HepG2 (cell line): Measurements from ENCODE around the gene ANO10. TPM values are rescaled to one million over a fixed set of nuclear protein-coding genes. Genes with fewer than 3 reads are reported as not detected.

Experiments
- ATAC-seq: fragments of 200-7000 bp; cut with Tn5 transposase; 3 replicates; pipeline ENCODE4 v1.9.1; 2020; ENCODE audit warnings: mild to moderate bottlenecking, moderate library complexity
- BruUV-seq: library from RNA; stranded (reverse); fragments of 400-500 nt; replicated peaks from 2 replicates; lab custom pipeline; 2021; lab: Mats Ljungman, UMichigan
- CTCF ChIA-PET: fragments of 300-600 bp; formaldehyde crosslinking; extraction: SDS; loops from one replicate; lab custom pipeline; 2021; ENCODE audit warnings: low total read pairs, inconsistent platforms, low intra/inter-chr PET ratio; lab: Yijun Ruan, JAX
- POLR2A ChIA-PET: fragments of 350-600 bp; sonication (Branson Sonifier 250); formaldehyde crosslinking; loops from one replicate; lab custom pipeline; 2020; ENCODE audit warnings: antibody characterized with exemption, inconsistent platforms; lab: Yijun Ruan, JAX
- DNase-seq: peaks from one replicate; pipeline ENCODE4 v3.0.0-alpha.2; 2015; ENCODE audit warnings: low spot score
- FAIRE-seq: peaks from 3 replicates; lab custom pipeline; 2011; peaks lifted over from hg19 to GRCh38; lab: Jason Lieb, UNC
- H2AFZ ChIP-seq: one replicate; pipeline ENCODE4 v1.6.1; 2011; ENCODE audit warnings: low read length, inconsistent platforms
- H3K27ac ChIP-seq: fragments of 300-600 bp; 3 replicates; pipeline ENCODE4 v1.8.0; 2011; ENCODE audit warnings: mixed run types, mild to moderate bottlenecking, mixed read lengths, low read length, inconsistent platforms; ENCODE audit not compliant: insufficient read depth; ENCODE audit errors: extremely low read length
- H3K27me3 ChIP-seq, 2 experiments: fragments of 200-600 bp in 1 of 2; 2 replicates in 1 of 2; 3 replicates in 1 of 2; pipeline versions ENCODE4 v1.6.0 to v1.8.0; 2011; ENCODE audit warnings: low read length in 2 of 2, mild to moderate bottlenecking in 2 of 2, moderate library complexity in 2 of 2, inconsistent platforms in 1 of 2; ENCODE audit not compliant: insufficient read depth in 2 of 2, control insufficient read depth in 1 of 2
- H3K36me3 ChIP-seq, 2 experiments: fragments of 200-600 bp in 1 of 2; replicated peaks in 1 of 2; 2 replicates in 1 of 2; 3 replicates in 1 of 2; pipeline versions ENCODE4 v1.5.1 to v1.8.0; 2011; ENCODE audit warnings: low read length in 2 of 2, inconsistent platforms in 1 of 2; ENCODE audit not compliant: insufficient read depth in 2 of 2, control insufficient read depth in 1 of 2
- H3K4me1 ChIP-seq: 2 replicates; pipeline ENCODE4 v1.5.1; 2012; ENCODE audit warnings: low read length, inconsistent platforms; ENCODE audit not compliant: insufficient read depth
- H3K4me2 ChIP-seq: 2 replicates; pipeline ENCODE4 v1.6.0; 2011; ENCODE audit warnings: low read depth, low read length, inconsistent platforms
- H3K4me3 ChIP-seq, 3 experiments: fragments of 200-600 bp in 1 of 3; sonication (generic), shearing (Covaris generic) in 1 of 3; replicated peaks in 1 of 3; 2 replicates each; pipeline ENCODE4 v1.5.1; 2011 to 2016; ENCODE audit warnings: low read length in 3 of 3, inconsistent platforms in 2 of 3, low read depth in 2 of 3, mild to moderate bottlenecking in 2 of 3, control low read depth in 1 of 3, mixed read lengths in 1 of 3; ENCODE audit not compliant: insufficient read depth in 1 of 3
- H3K79me2 ChIP-seq: one replicate; pipeline ENCODE4 v1.6.1; 2011; ENCODE audit warnings: low read length, inconsistent platforms; ENCODE audit not compliant: insufficient read depth
- H3K9ac ChIP-seq: 2 replicates; pipeline ENCODE4 v1.6.0; 2011; ENCODE audit warnings: mild to moderate bottlenecking, low read depth, low read length, inconsistent platforms; ENCODE audit not compliant: insufficient read depth
- H3K9me3 ChIP-seq: 2 replicates; pipeline ENCODE4 v1.5.1; 2012; ENCODE audit warnings: mild to moderate bottlenecking, low read length
- H4K20me1 ChIP-seq: 2 replicates; pipeline ENCODE4 v1.6.0; 2011; ENCODE audit warnings: inconsistent platforms, mild to moderate bottlenecking, low read length, moderate library complexity; ENCODE audit not compliant: insufficient read depth
- MAF1 ChIP-seq: sonication (generic); formaldehyde crosslinking; IDR thresholded peaks from 2 replicates; pipeline ENCODE4 v1.5.0; 2020; ENCODE audit warnings: missing genetic modification reagents, borderline replicate concordance
- MIER2 ChIP-seq: IDR thresholded peaks from 2 replicates; pipeline ENCODE4 v1.6.1; 2016; ENCODE audit warnings: missing biosample characterization, missing genetic modification reagents
- RNF219 ChIP-seq: sonication (generic); formaldehyde crosslinking; IDR thresholded peaks from 2 replicates; pipeline ENCODE4 v1.5.0; 2020; ENCODE audit warnings: mild to moderate bottlenecking, missing genetic modification reagents
- SOX5 ChIP-seq: IDR thresholded peaks from 2 replicates; pipeline ENCODE4 v1.6.1; 2016; ENCODE audit warnings: borderline replicate concordance
- TRIM22 ChIP-seq: fragments of 450-650 bp; IDR thresholded peaks from 2 replicates; pipeline ENCODE4 v1.6.1; 2017
- ZMYM4 ChIP-seq: sonication (generic); formaldehyde crosslinking; IDR thresholded peaks from 2 replicates; pipeline ENCODE4 v1.8.1; 2023; ENCODE audit warnings: mild to moderate bottlenecking, missing genetic modification reagents
- ZNF749 ChIP-seq: sonication (generic); formaldehyde crosslinking; IDR thresholded peaks from 2 replicates; pipeline ENCODE4 v1.8.0; 2022; ENCODE audit warnings: mild to moderate bottlenecking, missing genetic modification reagents, moderate library complexity, borderline replicate concordance
- WGBS: methylation state at CpG from one replicate; pipeline ENCODE4 v1.1.6; 2017; ENCODE audit warnings: low lambda C conversion rate; 5-methylcytosine and 5-hydroxymethylcytosine counted together
- in situ Hi-C: cut with HindIII; loops from 2 replicates; pipeline ENCODE4 v1.10.0; 2017; ENCODE audit warnings: low pct_unique_long_range_greater_than_20kb; ENCODE audit not compliant: extremely low pct_ligation_motif_present
- intact Hi-C: fragments of 100-400 bp; cut with micrococcal nuclease; formaldehyde crosslinking; loops from one replicate; pipeline ENCODE4 v1.10.0; 2022; ENCODE audit not compliant: unreplicated experiment
- polyA plus RNA-seq, 8 experiments: library from polyadenylated mRNA; depleted of rRNA in 3 of 8; stranded (reverse) in 7 of 8; unstranded in 1 of 8; fragments of >200 nt; fragmentation: Illumina TruSeq in 4 of 8; extraction: Trizol in 4 of 8; gene quantifications; 2 replicates each; pipeline versions ENCODE4 v1.2.1 to v1.2.3, GENCODE V29; 2011 to 2016; ENCODE audit warnings: low read depth in 4 of 8, missing spikeins in 1 of 8, mixed read lengths in 1 of 8; ENCODE audit not compliant: insufficient read depth in 1 of 8
- total RNA-seq, 5 experiments: library from RNA; depleted of rRNA; stranded (reverse); fragments of >200 nt; fragmentation: Illumina TruSeq; extraction: Trizol; gene quantifications; 2 replicates each; pipeline ENCODE4 v1.2.3, GENCODE V29; 2016; ENCODE audit warnings: low read depth in 1 of 5
- TF ChIP-seq, protein P1 (sequence below): sonication (generic); formaldehyde crosslinking; IDR thresholded peaks from 2 replicates; pipeline ENCODE4 v1.8.0; 2022; ENCODE audit warnings: missing genetic modification reagents, mild to moderate bottlenecking, moderate library complexity, borderline replicate concordance
- TF ChIP-seq, protein P2 (sequence below): sonication (generic); formaldehyde crosslinking; conservative IDR thresholded peaks from 2 replicates; pipeline ENCODE4 v1.8.0; 2022; ENCODE audit warnings: mild to moderate bottlenecking, moderate library complexity, missing genetic modification reagents

Gene ANO10
- total and polyA plus RNA-seq, 2 of the 13 experiments (the other 11 are each of a cell fraction or from before 2014, with no cell fraction given): 10.4 to 13.1 TPM

DNA sequence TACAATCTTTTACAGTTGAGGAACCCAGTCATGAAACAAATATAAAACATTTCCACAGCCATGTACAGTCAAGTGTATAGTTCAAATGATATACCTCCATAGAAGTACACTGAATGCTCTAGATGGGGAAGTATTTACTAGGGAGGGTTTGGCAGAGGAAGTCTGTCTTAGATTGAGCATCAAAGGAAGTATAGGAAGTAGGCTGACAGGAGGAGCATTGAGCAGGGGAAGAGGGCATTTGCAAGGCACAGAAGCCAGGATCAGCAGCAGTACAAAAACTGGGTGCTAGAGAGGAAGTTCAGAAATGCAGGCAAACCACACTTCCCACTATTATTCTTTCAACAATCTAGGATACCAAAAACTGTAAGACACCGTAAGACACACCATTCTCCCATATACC, 122.6 kb downstream of the ANO10 start:
- no peak overlapping the region for H3K4me2 ChIP-seq
- CTCF ChIA-PET: no interaction called here
- in situ Hi-C loops (no loop called here), intact Hi-C loops (no loop called here)
- H3K9ac ChIP-seq: no peak overlapping the region
- FAIRE-seq: no peak
- no peak overlapping the region for H2AFZ ChIP-seq
- ATAC-seq: no peak
- DNase-seq: no peak
- WGBS: 100% methylated on average over 1 of the region's 1 CpG
- H3K27ac ChIP-seq: no peak overlapping the region
- H3K4me1 ChIP-seq: no peaks in the 10 kb centered on the region
- no peaks in the 10 kb centered on the region for H3K9me3 ChIP-seq
- POLR2A ChIA-PET: no interaction called here
- no peaks in the 10 kb centered on the region for H3K36me3 ChIP-seq
- H3K27me3 ChIP-seq: no peaks in the 10 kb centered on the region; a peak in 1 of 5 replicates
- H3K79me2 ChIP-seq: no peaks in the 10 kb centered on the region
- H4K20me1 ChIP-seq: no peaks in the 10 kb centered on the region
- no TSS peak for BruUV-seq
- H3K4me3 ChIP-seq: no peak overlapping the region
- TF ChIP-seq, protein P1, sequence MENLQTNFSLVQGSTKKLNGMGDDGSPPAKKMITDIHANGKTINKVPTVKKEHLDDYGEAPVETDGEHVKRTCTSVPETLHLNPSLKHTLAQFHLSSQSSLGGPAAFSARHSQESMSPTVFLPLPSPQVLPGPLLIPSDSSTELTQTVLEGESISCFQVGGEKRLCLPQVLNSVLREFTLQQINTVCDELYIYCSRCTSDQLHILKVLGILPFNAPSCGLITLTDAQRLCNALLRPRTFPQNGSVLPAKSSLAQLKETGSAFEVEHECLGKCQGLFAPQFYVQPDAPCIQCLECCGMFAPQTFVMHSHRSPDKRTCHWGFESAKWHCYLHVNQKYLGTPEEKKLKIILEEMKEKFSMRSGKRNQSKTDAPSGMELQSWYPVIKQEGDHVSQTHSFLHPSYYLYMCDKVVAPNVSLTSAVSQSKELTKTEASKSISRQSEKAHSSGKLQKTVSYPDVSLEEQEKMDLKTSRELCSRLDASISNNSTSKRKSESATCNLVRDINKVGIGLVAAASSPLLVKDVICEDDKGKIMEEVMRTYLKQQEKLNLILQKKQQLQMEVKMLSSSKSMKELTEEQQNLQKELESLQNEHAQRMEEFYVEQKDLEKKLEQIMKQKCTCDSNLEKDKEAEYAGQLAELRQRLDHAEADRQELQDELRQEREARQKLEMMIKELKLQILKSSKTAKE (CRISPR knock-in tag): no peak
- TF ChIP-seq ZMYM4 (CRISPR knock-in tag): no peak
- TF ChIP-seq ZNF749: no peak
- TF ChIP-seq RNF219: no peak
- TF ChIP-seq, protein P2, sequence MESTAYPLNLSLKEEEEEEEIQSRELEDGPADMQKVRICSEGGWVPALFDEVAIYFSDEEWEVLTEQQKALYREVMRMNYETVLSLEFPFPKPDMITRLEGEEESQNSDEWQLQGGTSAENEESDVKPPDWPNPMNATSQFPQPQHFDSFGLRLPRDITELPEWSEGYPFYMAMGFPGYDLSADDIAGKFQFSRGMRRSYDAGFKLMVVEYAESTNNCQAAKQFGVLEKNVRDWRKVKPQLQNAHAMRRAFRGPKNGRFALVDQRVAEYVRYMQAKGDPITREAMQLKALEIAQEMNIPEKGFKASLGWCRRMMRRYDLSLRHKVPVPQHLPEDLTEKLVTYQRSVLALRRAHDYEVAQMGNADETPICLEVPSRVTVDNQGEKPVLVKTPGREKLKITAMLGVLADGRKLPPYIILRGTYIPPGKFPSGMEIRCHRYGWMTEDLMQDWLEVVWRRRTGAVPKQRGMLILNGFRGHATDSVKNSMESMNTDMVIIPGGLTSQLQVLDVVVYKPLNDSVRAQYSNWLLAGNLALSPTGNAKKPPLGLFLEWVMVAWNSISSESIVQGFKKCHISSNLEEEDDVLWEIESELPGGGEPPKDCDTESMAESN: no peak
- no peak for TF ChIP-seq MAF1 (CRISPR knock-in tag)
- TF ChIP-seq TRIM22: no peak
- TF ChIP-seq MIER2 (CRISPR knock-in tag): no peak
- no peak for TF ChIP-seq SOX5
